Measurements from ENCODE around the gene DIS3L.

GRCh38 chr15:66378814-66379430, 85.6 kb downstream of the DIS3L start:
- TF ChIP-seq, protein P1, sequence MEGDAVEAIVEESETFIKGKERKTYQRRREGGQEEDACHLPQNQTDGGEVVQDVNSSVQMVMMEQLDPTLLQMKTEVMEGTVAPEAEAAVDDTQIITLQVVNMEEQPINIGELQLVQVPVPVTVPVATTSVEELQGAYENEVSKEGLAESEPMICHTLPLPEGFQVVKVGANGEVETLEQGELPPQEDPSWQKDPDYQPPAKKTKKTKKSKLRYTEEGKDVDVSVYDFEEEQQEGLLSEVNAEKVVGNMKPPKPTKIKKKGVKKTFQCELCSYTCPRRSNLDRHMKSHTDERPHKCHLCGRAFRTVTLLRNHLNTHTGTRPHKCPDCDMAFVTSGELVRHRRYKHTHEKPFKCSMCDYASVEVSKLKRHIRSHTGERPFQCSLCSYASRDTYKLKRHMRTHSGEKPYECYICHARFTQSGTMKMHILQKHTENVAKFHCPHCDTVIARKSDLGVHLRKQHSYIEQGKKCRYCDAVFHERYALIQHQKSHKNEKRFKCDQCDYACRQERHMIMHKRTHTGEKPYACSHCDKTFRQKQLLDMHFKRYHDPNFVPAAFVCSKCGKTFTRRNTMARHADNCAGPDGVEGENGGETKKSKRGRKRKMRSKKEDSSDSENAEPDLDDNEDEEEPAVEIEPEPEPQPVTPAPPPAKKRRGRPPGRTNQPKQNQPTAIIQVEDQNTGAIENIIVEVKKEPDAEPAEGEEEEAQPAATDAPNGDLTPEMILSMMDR (IDR thresholded peaks at IDR 0.05): no peak
- TF ChIP-seq POLR2AphosphoS5 (IDR thresholded peaks at IDR 0.05; ENCODE audit: low read depth, low read length): no peak
- no peak for TF ChIP-seq SIN3A (IDR thresholded peaks at IDR 0.05; ENCODE audit: borderline replicate concordance, insufficient read depth, low read depth, low read length)

Measured in Panc1 (cell line).